22Rv1 (cell line): ENCODE data around the gene IGF2R.

ENCODE experiments used
- ZFX ChIP-seq: fragments of 450-650 bp; IDR thresholded peaks from 2 replicates; pipeline ENCODE4 v1.6.1; 2017; ENCODE audit warnings: antibody characterized with exemption, borderline replicate concordance
- TF ChIP-seq, protein P1 (sequence below): fragments of 450-650 bp; IDR thresholded peaks from 2 replicates; pipeline ENCODE4 v1.5.1; 2017; ENCODE audit warnings: mild to moderate bottlenecking

DNA sequence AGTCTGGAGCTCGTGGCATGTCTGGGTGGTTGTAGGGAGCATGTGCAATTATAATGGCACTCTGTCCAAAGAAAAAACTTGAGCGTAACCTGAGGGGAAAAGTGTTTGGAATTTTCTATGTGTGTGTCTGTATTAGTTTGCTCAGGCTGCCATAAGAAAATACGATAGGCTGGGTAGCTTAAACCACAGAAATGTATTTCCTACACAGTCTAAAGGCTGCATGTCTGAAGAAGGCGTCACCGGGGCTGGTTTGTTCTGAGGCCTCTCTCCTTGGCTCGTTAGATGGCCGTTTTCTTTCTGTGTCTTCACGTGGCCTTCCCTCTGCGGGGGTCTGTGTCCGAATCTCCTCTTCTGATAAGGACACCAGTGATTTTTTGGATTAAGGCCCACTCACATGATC, 59.0 kb downstream of the IGF2R start:
- TF ChIP-seq, protein P1, sequence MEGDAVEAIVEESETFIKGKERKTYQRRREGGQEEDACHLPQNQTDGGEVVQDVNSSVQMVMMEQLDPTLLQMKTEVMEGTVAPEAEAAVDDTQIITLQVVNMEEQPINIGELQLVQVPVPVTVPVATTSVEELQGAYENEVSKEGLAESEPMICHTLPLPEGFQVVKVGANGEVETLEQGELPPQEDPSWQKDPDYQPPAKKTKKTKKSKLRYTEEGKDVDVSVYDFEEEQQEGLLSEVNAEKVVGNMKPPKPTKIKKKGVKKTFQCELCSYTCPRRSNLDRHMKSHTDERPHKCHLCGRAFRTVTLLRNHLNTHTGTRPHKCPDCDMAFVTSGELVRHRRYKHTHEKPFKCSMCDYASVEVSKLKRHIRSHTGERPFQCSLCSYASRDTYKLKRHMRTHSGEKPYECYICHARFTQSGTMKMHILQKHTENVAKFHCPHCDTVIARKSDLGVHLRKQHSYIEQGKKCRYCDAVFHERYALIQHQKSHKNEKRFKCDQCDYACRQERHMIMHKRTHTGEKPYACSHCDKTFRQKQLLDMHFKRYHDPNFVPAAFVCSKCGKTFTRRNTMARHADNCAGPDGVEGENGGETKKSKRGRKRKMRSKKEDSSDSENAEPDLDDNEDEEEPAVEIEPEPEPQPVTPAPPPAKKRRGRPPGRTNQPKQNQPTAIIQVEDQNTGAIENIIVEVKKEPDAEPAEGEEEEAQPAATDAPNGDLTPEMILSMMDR = no peak
- TF ChIP-seq ZFX = no peak
